Head of caudate nucleus (tissue), 42 donors: ENCODE results near the gene INAFM2.

ENCODE experiments used
- DNase-seq, 42 donors: peaks; one replicate each; pipeline versions ENCODE4 v3.0.0 to v3.0.0-alpha.2; 2020 to 2021; ENCODE audit warnings: mixed read lengths in 7 of 42
- intact Hi-C: fragments of 100-400 bp; cut with DNase I; formaldehyde crosslinking; loops from one replicate; pipeline ENCODE4 v1.15.0; 2022

The INAFM2 gene

DNA sequence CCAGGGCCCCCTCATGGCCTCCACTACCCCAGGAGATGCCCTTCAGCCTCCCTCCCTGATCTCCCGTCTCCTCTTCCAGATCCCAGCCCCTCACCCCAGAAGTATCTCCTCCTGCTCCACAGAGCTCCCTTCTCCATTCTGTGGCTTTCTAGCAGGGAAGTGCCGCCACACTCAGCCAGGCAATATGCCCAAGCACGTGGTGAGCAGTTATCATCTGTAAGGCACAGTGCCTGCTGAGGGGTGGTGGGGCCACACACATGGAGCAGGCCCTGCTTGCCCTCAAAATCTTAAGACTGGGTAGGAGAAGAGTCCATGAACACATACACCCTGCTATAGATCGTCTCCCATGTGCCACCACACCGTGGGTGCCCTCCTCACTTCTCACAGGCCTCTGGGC, 25.0 kb downstream of the INAFM2 start:
- intact Hi-C loops: no loop called here
- no peak for DNase-seq

DNA sequence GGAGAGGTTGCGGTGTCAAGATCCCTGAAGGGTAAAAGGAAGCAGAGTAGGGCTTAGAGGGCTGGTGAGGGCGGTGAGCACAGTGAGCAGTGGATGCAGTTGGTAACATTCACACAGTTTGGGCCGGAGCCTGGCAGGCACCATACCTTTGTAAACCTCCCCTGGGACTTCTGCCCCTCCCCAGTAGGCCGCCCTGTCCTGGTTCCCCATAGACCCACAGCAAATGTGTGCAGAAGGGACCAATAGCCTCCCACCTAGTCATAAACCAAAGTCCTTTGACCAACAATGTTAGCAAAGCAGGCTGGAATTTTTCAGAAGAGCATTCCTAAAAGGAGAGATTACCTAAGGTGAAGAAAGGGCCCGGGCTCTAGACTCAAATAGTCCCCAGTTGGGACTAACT, 25.7 kb downstream of the INAFM2 start:
- no peak for DNase-seq
- intact Hi-C loops: no loop called here

DNA sequence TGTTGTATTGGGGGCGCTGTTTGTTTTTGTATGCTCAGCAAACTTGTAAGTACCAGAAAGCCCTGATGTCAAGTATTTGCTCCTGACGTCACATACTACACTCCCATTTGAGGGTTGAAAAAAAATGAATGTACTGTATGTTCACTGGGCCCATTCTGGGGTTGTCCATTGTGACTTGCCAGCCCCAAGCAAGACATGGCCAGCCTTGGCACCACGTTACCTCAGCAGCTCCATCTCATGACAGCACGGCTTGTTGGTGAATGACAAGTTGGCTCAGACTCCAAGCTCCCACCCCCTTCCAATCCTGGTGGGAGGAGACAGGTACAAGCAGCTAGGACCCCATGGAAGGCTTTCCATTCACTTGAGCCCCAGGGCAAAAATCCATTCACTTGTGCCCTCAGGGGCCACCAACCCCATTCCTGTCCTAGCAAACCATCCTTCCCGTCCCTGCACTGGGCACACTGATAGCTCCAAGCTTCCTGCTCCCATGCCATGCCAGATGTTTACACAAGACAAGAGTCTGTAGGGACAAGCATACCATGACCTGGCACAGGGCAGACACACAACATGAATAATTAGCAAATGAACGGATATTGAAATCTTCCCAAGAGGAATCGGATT, 28.9 kb downstream of the INAFM2 start:
- intact Hi-C loops: no loop called here
- no peak for DNase-seq

DNA sequence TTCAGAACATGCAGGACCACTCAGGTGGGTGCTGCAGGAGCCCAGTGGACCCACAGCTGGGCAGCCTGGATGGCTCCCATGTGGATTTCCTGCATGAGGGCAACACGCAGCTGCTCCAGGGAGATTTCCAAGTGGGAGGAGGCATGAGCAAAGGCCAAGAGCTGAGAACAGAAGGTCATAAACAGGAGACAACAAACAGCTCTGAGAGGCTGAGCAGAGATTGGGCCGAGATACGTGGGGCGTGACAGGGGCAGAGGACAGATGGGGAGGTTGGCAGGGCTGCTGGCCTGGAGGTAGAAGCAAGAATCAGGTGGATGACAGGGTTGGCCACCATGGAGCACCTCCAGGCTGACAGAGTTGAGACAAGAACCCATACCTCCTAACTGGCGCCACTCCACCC, 30.2 kb downstream of the INAFM2 start:
- DNase-seq: no peak
- intact Hi-C loops: no loop called here

DNA sequence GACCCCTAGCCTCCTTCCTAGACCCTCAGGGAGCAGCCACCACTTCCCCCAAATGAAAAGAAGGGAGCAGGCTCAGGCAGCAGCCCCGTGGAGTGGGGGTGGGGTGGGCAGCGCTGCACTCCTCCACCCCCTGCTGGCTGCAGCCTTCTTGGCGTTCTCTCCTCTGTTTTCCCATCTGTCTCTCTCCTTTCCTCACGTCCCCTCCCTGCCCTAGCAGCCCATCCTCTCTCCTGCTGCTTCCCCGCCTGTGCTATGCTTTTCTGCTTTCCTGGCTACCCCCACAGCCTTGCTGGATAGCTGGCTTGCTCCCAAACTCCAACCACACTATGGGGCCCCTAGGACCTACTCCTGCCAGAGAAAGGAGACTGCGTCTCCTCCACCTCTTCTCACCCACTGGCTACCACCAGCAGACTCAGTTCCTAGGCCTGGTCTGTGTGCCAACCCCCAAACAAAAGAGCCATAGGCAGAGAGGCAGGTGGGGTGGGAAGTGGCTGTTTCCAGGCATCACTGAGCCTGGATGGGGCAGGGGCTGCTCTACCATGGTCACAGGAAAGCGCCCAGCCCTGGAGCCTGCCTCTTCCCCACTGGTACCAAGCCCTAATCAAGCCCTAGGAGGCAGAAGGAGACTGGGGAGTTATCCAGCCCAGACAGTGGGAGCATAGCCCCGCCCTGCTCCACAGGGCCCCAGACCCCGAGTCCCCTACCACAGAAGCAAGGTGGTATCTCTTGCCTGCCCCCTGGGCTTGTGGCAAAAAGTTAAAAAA, 31.1 kb downstream of the INAFM2 start:
- intact Hi-C loops: no loop called here
- DNase-seq: peak in 21 of 42 donors; percentile 22 to 61 (median 43)

DNA sequence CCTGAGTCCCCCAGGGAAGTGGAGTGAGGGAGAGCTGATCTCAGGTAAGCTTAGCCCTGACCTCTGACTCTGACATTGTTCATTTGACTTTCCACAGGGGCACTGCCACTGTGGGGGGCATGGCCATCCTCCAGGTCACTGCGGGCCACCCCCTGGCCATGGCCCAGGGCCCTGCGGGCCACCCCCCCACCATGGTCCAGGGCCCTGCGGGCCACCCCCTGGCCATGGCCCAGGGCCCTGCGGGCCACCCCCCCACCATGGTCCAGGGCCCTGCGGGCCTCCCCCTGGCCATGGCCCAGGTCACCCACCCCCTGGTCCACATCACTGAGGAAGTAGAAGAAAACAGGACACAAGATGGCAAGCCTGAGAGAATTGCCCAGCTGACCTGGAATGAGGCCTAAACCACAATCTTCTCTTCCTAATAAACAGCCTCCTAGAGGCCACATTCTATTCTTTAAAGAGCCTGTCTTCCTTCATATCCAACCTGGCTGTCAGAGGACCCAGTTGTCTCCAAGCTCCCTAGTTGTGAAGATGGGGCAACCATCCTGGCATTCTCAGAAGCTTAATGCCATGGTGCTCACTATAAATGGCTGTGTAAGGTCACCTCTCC, 32.6 kb downstream of the INAFM2 start:
- intact Hi-C loops: no loop called here
- no peak for DNase-seq

DNA sequence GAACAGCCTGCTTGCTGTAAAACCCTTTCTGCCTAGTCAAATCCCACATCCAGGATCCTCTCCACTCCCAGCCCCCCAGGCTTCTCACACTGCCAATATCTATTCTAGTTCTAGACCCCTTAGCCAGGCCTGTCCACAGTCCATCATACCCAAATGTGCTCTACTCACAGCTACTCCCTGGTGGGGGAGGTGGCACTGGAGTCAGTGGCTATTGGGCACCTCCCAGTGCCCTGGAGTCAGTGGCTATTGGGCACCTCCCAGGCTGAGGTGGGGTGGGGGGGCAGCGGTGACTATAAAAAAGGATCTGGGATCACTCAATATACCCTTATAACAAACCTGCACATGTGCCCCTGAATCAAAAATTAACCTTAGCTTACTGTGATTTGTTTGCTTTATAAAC, 33.8 kb downstream of the INAFM2 start:
- intact Hi-C loops: no loop called here
- no peak for DNase-seq

DNA sequence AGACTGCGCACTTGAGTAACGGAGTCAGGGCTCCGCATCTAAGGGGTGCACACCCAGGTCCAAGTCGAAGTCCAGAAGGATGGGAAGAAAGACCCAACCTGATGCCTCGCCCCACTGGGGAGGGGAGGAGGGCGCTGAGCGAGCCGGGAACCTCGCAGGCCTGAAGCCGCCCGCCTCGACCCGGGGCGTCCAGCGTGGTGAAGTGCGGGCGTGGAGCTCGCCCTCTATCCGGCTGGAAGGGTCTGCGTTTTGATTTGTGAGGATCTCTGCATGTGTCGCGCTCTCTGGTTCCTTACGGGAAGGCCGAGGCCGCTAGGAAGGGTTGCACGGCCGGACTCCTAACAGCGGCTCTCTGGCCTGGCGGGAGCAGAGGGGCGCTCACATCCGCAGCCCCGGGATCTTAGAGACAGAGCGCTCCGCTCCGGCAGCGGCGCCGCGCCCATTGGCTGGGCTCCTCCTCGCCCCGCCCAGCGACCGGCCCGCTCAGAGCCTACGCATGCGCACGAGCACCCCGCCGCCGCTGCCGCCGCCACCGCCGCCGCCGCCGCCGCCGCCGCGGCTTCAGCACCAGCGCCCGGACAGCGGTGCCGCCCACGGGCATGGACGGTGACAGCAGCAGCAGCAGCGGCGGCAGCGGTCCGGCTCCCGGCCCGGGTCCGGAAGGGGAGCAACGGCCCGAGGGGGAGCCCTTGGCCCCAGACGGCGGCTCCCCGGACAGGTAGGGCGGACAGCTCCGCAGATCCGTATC, 34.4 kb downstream of the INAFM2 start, which contains the start of gene DISP2:
TSS of gene DISP2 (plus strand) at position 497 of the 748 bp plus-strand sequence. CDS start at position 600, 103 bp downstream.
- DNase-seq: peak; percentile 59 to 95 (median 89)
- intact Hi-C loops: no loop called here

DNA sequence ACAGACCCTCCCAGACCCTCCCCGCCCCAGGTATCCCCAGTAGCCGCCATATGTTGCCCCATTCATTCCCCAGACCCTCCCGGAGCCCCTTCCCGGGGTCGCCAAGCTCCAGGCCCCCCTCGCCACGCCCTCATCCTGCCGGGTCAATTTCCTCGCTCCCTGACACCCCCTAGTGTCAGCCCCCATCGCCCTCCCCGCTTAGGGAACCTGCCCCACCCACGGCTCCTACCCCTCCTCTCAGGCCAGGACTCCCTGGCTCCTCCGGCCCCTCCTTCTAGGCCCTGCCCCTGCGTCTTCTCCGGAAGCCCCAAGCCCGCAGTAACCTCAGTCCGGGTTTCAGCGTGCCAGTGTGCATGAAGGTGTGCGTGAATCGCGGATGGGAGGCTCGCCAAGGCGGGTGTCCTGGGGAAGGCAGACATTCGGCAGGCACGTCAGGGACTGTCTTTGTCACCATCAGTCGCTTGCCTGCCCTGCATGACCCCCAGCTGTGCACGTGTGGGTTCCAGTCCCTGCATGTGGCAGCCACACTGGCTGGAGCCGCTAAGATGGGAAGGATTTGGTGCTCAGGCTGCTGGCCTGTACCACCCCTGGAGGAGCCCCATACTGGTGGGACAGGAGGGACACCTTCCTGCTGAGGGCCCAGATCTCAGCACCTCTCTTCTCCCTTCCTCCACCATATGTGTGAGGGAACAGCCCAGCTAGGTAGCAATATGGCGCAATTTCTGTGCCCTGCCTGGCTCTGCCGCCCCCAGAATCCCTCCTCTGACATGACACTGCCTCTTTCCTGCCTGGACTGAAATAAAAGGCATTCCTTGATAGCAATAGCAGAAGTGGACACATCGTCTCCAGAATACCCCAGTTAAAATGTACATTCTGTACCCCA, 35.2 kb downstream of the INAFM2 start:
- intact Hi-C loops: no loop called here
- peak in 28 of 42 donors; percentile 16 to 77 (median 56) for DNase-seq

DNA sequence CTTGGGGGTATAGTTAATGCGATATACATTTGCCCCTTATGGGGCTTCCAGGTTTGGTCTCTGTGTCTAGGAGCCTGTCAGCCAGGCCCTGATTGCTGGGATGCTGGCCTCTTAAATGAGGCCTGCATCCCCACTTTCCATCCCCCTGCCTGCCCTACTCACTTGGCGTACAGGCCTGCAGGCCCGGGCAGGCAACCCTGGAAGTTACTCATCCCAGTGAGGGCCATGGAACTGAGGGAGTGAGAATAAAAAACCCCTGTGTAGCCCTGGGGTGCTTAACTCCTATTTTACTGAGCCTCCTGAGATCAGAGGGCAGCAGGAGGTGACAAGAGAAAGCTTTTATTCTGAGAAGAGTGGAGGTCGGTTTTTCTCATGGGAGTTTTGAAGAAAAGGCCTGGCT, 36.5 kb downstream of the INAFM2 start:
- DNase-seq: no peak
- intact Hi-C loops: no loop called here

DNA sequence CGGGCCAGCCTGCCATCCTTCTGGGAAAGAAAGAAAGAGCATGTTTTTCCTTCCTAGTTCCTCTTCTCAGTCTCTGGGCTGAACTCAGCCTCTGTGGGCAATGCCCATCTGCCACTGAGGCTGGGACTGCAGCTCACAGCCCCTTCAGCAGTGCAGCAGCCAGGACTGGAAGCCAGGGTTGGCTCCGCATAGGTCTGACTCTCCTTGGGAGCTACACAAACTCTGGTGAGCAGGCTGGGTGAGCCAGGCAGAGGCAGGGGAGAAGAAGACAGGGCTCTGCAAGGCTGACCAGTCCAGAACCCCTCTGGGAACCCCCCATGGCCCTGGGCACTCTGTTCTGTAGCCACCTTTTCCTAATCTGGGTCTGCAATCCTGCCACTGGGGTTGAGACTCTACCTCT, 38.1 kb downstream of the INAFM2 start:
- intact Hi-C loops: no loop called here
- DNase-seq: no peak

DNA sequence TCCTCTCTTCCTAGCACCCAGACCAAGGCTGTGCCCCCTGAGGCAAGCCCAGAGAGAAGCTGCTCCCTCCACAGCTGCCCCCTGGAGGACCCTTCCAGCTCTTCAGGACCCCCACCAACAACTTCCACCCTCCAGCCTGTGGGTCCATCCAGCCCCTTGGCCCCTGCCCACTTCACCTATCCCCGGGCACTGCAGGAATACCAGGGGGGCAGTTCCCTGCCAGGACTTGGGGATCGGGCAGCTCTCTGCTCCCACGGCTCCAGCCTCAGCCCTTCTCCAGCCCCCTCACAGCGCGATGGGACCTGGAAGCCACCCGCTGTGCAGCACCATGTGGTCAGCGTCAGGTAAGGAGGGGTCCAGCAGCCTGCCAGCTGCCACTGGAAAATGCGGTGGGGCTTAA, 40.1 kb downstream of the INAFM2 start:
- no peak for DNase-seq

DNA sequence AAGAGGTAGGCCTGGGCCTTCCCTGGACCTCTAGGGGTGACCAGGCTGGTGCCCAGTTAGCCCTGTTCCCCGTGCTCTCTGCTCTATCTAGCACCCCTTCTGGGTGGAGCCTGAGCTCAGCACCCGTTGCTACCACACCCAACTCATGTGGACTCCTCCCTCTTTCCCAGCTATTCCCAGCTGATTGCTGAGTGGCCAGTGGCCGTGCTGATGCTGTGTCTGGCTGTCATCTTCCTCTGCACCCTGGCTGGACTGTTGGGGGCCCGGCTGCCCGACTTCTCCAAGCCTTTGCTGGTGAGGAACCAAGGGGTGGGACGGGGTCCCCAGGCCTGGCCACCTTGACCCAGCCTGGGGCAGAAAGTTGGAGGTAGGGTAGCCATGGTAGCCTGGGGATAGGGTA, 40.8 kb downstream of the INAFM2 start:
- no peak for DNase-seq
- intact Hi-C loops: no loop called here

More for the DNA sequence above, 40.1 kb downstream of the INAFM2 start:
- intact Hi-C loops: no loop called here

DNA sequence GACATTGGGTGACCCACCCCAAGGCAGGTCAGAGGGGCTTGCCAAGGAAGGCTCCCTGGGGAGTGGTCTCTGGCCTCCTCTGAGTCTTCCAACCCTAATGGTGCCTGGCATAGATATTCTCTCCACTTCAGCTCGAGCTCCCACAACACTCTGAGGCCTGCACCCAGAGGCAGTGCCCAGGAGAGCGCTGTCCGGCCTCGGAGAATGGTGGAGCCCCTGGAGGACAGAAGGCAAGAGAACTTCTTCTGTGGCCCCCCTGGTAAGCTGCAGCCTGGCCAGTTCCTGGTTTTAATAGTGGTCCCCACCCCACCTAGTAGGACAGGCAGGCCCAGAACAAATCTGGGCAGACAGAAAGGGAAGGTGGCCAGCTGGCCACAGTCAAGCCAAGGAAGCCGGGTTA, 41.5 kb downstream of the INAFM2 start:
- intact Hi-C loops: loop anchor here (5.0 kb wide), 1 partner anchor 37 kb away; no protein-coding TSS in a partner anchor
- no peak for DNase-seq

DNA sequence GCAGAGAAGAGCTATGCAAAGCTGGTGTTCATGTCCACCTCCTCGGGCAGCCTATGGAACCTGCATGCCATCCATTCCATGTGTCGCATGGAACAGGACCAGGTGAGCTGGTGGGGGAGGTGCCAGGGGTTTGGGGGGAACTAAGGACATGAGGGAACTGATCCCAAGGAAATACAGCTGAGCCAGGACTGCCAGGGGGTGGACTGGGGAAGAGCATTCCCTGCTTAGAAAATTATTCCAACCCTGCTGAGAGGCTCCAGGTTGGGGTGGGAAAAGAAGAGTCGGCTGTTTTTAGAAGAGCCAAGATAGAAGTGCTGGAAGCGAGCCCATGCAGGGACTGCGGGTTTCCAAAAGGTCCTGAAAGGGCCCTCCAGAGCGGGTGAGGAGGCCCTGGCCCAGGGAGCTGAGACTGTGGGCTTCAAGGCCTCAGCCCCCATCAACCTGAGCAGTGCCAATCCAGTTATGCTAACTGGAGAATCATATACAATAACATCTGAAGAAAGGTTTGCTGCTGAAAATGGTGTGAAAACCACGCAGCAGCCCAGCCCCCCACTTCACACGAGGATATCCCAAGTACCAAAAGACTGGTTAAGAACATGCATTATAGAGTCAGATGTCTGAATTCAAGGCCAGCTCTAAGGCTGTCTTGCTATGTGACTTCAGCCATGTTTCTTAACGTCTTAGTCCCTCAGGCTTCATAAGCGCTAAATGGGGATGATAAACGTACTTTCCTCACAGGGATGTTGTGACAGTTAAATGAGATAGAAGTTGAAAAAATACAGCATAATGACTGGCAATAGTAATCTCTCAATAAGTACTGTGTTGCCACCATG, 42.3 kb downstream of the INAFM2 start:
- intact Hi-C loops: loop anchor here (5.0 kb wide), 1 partner anchor 36 kb away; no protein-coding TSS in a partner anchor

DNA sequence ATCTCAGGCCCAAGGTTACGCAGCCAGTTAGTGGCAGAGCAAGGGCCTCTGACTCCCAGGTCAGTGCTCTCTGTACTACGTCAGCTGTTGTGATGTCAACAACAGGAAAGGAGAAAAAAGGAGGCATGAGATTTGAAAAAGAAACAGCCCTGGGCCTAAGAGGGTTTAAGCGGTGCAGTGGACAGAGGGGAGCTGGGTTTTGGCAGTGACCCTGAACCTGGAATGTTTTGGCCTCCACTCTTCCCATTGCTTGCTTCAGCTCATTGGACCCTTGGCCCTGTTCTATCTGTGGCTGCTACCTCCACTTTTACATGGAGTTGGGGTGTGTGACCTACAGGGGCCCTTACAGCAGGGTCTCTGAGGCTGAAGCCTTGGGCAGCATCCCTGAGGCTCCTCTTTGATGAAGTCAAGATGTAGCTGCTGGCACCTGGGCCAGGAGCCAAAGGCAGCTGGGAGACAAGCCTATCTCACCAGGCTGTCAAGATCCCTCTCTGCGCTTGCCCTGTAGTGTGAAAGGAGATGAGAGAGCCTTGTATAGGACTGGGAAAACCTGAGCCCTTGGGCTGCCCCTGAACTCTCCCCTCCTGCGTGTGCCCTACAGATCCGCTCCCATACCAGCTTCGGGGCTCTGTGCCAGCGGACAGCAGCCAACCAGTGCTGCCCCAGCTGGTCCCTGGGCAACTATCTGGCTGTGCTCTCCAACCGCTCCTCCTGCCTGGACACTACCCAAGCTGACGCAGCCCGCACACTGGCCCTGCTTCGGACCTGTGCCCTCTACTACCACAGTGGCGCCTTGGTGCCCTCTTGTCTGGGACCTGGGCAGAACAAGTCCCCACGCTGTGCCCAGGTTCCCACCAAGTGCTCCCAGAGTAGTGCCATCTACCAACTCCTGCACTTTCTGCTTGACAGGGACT, 43.2 kb downstream of the INAFM2 start:
- intact Hi-C loops: loop anchor here (5.0 kb wide), 1 partner anchor 36 kb away; no protein-coding TSS in a partner anchor
- peak; percentile 40 to 91 (median 81) for DNase-seq

More for the DNA sequence above, 42.3 kb downstream of the INAFM2 start:
- DNase-seq: no peak

DNA sequence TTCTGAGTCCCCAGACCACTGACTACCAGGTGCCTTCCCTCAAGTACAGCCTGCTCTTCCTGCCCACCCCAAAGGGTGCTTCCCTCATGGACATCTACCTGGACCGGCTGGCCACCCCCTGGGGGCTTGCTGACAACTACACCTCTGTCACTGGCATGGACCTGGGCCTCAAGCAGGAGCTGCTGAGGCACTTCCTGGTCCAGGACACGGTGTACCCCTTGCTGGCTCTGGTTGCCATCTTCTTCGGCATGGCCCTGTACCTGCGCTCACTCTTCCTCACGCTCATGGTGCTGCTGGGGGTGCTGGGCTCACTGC, 43.8 kb downstream of the INAFM2 start:
- intact Hi-C loops: loop anchor here (5.0 kb wide), 1 partner anchor 35 kb away; no protein-coding TSS in a partner anchor
- DNase-seq: no peak
